ENCODE data around the gene STN1. TPM values are rescaled to one million over a fixed set of nuclear protein-coding genes. Genes with fewer than 3 reads are reported as not detected.

STN1 gene
- total and polyA plus RNA-seq, 2 of the 8 experiments (the other 6 are each of a cell fraction or from before 2014, with no cell fraction given): 10.1 to 12.4 TPM

GRCh38 chr10:103929381-103929921, 11.5 kb upstream of the STN1 start:
- Histone ChIP-seq H3K27ac (ENCODE audit: low read depth, low read length) (no peak overlapping the region), H3K23ac (ENCODE audit: insufficient read length) (no peak overlapping the region), H3K4me3 (ENCODE audit: extremely low read depth in 1 of 4, insufficient read depth in 2 of 4, low read depth in 3 of 4, low read length in 4 of 4) (no peak overlapping the region), H3K56ac (replicated peaks; ENCODE audit: insufficient read length, low read depth, low read length) (no peak overlapping the region), H3K4ac (replicated peaks; ENCODE audit: insufficient read length, low read depth, low read length) (no peak overlapping the region), H3K9me3 (ENCODE audit: insufficient read depth in 2 of 2, low read depth in 1 of 2, low read length in 1 of 2) (no peaks in the 10 kb centered on the region), H2BK15ac (ENCODE audit: low read length) (no peak overlapping the region), H3K79me2 (ENCODE audit: control insufficient read depth in 1 of 2, insufficient read depth in 2 of 2, low read length in 2 of 2) (no peaks in the 10 kb centered on the region), H3K23me2 (ENCODE audit: low read depth, low read length) (no peaks in the 10 kb centered on the region), H2AFZ (ENCODE audit: low read length) (no peak overlapping the region), H4K5ac (ENCODE audit: insufficient read length, low read depth, low read length) (no peak overlapping the region), H4K91ac (replicated peaks; ENCODE audit: insufficient read length, low read length) (no peak overlapping the region), H3K4me1 (replicated peaks in 1 of 4; ENCODE audit: control insufficient read depth in 3 of 4, insufficient read depth in 4 of 4, low read length in 3 of 4) (peaks cover 0 to 5% (median 4%) of the 10 kb centered on the region in 4 experiments; a peak in 3 of 7 replicates), H3K9ac (replicated peaks in 1 of 4; ENCODE audit: extremely low read depth in 1 of 4, low read depth in 3 of 4, low read length in 3 of 4) (no peak overlapping the region), H3K79me1 (ENCODE audit: low read depth, low read length) (no peaks in the 10 kb centered on the region), H3K4me2 (ENCODE audit: insufficient read depth in 1 of 2, low read depth in 2 of 2, low read length in 2 of 2) (no peak overlapping the region; a peak in 1 of 4 replicates), H4K20me1 (replicated peaks in 1 of 2; ENCODE audit: control insufficient read depth in 1 of 2, insufficient read depth in 2 of 2, low read length in 2 of 2) (no peaks in the 10 kb centered on the region), H2BK120ac (replicated peaks; ENCODE audit: low read depth, low read length) (no peak overlapping the region), H2BK20ac (ENCODE audit: low read length) (no peak overlapping the region), H3K36me3 (ENCODE audit: control insufficient read depth in 2 of 4, insufficient read depth in 4 of 4, low read length in 3 of 4) (no peaks in the 10 kb centered on the region), H3K14ac (ENCODE audit: insufficient read length) (no peak overlapping the region), H3K27me3 (replicated peaks in 1 of 4; ENCODE audit: control insufficient read depth in 3 of 4, extremely low read depth in 1 of 4, insufficient read depth in 3 of 4, low read length in 3 of 4) (no peaks in the 10 kb centered on the region), H3K18ac (ENCODE audit: extremely low read depth, low read length) (no peak overlapping the region), H2BK12ac (ENCODE audit: low read depth, low read length) (no peak overlapping the region), H4K8ac (ENCODE audit: extremely low read depth, insufficient read depth, low read length) (no peak overlapping the region), H2BK5ac (ENCODE audit: low read depth, low read length) (no peak overlapping the region), H2AK5ac (ENCODE audit: low read depth, low read length) (no peak overlapping the region)
- POLR2A ChIA-PET (ENCODE audit: partially characterized antibody): no interaction called here
- CTCF ChIA-PET (ENCODE audit: partially characterized antibody): interaction anchor here (0.8 to 2.5 kb wide), 4 partner anchors 9 to 217 kb away, joined by 3 to 8 read pairs (median 4); no protein-coding TSS in a partner anchor
- TF ChIP-seq YY1 (IDR thresholded peaks at IDR 0.05; ENCODE audit: low read depth, low read length) (no peak), E2F6 (IDR thresholded peaks at IDR 0.05) (no peak), SRF (IDR thresholded peaks at IDR 0.05; ENCODE audit: low read depth, low read length) (no peak), POU5F1 (IDR thresholded peaks at IDR 0.05; ENCODE audit: low read depth, low read length) (no peak), TEAD4 (IDR thresholded peaks at IDR 0.05; ENCODE audit: low read depth, low read length) (no peak)
- FAIRE-seq (no peak), DNase-seq (ENCODE audit: low read depth in 1 of 2, low spot score in 2 of 2) (no peak)
- WGBS, 2 experiments (ENCODE audit: extremely low coverage in 1 of 2, insufficient coverage in 1 of 2, insufficient read length in 1 of 2, insufficient replicate concordance in 2 of 2, low coverage in 1 of 2, low lambda C conversion rate in 2 of 2, missing lambda C conversion rate in 1 of 2): 76% methylated on average over 7 of the region's 7 CpGs; no CpG with 5 or more reads in 1 of the 2 experiments

Measured in H1 (cell line).